ENCODE measurements around the gene MSANTD1.

Gene MSANTD1

DNA sequence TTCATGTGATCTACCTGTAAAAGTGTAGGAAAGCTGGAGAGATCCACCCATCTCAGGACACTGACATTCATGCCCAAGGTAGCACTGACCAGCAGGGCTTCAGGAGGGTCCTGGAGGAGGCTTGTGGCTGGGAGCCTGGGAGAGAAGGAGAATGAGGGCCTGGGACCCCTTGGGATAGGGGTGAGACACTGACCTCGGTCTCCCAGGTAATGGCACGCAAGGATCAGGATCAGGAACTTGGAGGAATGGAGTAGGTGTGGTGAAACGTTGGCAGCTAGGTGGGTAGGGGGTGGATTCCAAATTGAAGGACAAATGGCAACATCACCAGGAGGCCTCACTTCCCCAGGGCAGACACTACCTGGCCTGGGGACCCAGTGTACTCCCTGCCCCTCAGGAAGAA is 31.5 kb downstream of the MSANTD1 start:
- H3K27me3 Mint-ChIP-seq, result peaks cover 27 to 47% of the 10 kb centered on the region in 2 donors
- no peak overlapping the region for H3K27ac Mint-ChIP-seq
- ATAC-seq (replicated peaks) (no peak), DNase-seq (no peak)
- peaks cover 3% of the 10 kb centered on the region for H3K36me3 Mint-ChIP-seq (ENCODE audit: insufficient read depth)
- H3K9me3 Mint-ChIP-seq, result no peaks in the 10 kb centered on the region
- H3K4me1 Mint-ChIP-seq (ENCODE audit: low read depth in 2 of 2), result no peaks in the 10 kb centered on the region
- H3K4me3 Mint-ChIP-seq, result no peak overlapping the region

DNA sequence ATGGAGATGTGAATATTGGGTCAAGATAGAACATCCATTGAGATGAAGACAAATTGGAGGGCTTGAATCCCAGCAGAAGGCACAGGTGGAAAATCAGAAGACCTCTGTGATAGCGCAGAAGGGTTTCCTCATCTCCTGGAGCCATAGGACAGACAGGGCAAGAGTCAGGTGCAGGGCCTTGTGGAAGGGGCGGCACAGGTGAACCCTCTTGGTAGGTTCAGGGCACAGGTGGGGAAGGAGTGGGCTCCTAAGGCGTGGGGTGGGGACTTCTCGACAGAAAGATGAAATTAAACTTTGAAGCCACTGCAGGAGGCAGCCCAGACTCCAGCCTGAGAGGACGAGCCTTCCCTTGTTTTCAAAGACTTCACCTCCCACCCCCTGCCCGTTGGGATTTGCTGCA is 34.5 kb downstream of the MSANTD1 start:
- Mint-ChIP-seq H3K36me3 (ENCODE audit: insufficient read depth) (peaks cover 3% of the 10 kb centered on the region), H3K4me1 (ENCODE audit: low read depth in 2 of 2) (no peaks in the 10 kb centered on the region), H3K4me3 (no peak overlapping the region), H3K27me3 (peaks cover 35 to 59% of the 10 kb centered on the region in 2 donors), H3K27ac (no peak overlapping the region), H3K9me3 (no peaks in the 10 kb centered on the region)
- ATAC-seq (replicated peaks) (no peak), DNase-seq (no peak)

DNA sequence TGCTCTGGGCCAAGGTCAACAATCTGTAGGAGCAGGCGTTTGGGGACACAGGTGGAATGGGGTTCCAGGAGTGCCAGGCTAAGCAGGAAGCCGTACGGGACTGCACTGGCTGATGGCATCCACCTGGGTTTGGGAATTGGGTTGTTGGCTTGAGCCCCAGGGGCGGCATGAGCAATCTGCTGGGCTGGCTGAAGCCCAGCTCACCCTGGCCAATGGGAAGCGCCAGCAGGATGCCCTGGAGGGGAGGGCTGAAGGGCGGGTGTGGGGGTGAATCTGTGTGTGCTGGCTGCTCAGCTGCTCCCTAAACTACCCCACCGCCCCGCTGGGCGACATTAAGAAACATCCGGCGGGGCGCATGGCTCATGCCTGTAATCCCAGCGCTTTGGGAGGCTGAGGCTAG is 35.0 kb downstream of the MSANTD1 start:
- H3K4me3 Mint-ChIP-seq, result no peak overlapping the region
- no peak overlapping the region for H3K27ac Mint-ChIP-seq
- DNase-seq (no peak), ATAC-seq (replicated peaks) (no peak)
- H3K27me3 Mint-ChIP-seq, result peaks cover 35 to 63% of the 10 kb centered on the region in 2 donors
- peaks cover 3% of the 10 kb centered on the region for H3K36me3 Mint-ChIP-seq (ENCODE audit: insufficient read depth)
- H3K9me3 Mint-ChIP-seq, result no peaks in the 10 kb centered on the region
- no peaks in the 10 kb centered on the region for H3K4me1 Mint-ChIP-seq (ENCODE audit: low read depth in 2 of 2)

DNA sequence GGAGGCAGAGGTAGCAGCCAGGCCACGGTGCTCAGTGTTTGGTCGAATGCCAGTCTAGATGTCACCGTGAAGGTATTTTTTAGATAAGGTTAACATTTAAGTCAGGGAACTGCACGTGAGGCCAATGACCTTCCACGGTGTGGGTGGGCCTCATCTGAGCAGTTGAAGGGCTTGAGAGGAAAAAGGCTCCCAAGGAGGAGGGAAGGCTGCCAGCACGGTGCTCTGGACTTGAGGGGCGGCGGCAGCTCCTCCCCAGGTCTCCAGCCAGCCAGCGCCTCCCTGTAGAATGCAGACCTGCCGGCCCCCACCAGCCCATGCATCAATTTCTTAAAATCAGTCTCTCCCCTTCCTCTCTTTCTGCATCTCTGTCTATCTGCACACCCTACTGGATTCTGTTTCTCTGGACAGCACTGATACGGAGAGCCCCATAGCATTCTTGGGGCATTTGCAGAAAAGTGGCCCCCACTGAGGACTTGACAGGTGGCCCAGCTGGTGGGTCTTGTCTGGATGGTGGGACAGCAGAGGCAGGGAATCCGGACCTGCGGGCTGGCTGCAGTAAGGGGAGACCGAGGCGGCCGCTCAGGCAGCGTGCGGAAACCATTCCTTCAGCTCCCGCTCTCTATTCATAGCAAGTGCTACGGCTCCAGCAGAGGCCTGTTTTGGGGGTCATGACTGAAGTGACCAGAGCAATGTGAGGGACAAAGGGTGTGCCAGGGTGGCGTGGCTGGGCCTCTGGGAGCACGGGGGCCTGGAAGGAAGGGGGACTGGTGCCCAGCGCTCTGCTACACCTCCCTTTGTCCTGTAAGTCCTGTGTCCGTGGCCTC is 36.0 kb downstream of the MSANTD1 start:
- H3K36me3 Mint-ChIP-seq (ENCODE audit: insufficient read depth), result no peaks in the 10 kb centered on the region
- H3K27me3 Mint-ChIP-seq, result peaks cover 35 to 71% of the 10 kb centered on the region in 2 donors
- no peak overlapping the region for H3K27ac Mint-ChIP-seq
- no peaks in the 10 kb centered on the region for H3K4me1 Mint-ChIP-seq (ENCODE audit: low read depth in 2 of 2)
- ATAC-seq (replicated peaks), result no peak
- DNase-seq, result no peak
- no peak overlapping the region for H3K4me3 Mint-ChIP-seq
- no peaks in the 10 kb centered on the region for H3K9me3 Mint-ChIP-seq

DNA sequence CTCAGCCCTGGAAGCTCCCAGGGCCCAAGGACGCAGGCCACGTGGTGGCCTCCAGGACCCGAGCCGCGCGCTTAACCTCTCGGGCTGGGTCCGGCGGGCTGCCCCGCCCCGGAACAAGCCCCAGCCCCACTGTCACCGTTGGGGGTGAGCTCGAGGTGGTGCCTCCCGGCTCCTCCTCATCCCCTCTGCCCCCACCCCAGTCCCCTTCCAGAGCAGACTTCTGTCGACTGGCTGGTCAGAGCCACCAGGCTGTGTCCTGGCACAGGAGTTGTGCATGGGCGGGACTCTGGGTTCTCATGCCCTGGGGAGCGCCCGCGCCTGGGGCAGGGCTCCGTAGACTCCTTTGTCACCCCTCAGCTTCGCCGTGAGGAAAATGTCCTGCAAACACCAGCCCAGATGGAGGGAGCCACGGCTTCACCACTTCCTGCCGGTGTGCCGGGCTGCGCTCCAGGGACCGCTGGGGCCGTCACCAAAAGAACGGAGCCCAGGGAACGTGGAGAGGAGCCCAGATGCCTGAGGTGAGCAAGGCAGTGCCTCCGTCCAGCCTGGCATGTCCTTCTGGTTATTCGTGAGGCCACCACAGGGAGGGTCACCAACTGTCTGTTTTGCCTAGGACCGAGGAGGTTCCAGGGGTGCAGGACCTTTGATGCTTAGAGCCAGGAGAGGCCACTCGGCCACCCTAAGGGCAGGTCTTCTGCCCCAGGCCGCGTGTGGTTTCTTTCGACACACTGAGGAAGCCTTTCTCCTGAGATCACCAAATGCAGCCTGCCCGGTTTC is 36.8 kb downstream of the MSANTD1 start:
- peak; percentile 37 for ATAC-seq (replicated peaks)

DNA sequence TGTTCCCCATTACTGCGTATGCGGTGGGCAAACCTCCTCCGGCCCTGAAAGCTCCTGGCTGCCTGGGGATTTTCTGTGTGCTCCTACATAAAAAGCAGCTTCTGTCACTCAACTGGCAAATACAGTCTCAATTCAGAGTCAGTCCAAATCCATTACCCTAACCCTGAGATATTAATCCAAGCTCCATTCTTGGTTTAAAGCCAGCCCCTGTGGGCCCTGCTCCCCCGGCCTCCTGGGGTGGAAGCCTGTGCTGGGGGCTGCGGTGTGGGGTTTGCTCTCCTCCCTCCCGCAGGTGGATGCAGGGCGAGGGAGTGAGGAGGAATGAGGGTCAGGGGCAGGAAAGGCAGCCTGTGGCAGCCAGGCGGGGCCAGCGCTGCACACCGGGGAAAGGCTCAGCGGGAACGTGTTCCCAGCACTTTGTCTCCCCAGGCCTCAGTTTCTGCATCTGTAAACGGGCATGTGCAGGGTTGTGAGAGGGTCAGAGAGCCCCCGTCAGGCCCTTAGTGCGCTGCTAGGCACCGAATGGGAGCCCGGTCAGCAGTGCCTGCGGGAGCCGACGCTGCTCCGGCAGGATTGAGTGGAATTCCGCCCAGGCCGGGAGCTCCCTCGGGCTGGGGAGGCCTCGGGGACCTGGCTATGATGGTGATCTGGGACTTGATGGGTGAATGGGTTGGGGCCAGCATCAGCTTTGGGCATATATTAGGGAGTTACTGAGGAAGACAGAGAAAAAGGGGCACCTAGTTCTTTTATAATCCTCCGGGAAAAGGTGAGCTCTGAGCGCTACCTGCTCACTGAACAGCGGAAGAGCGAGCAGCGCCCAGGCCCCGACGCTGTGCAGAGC is 37.6 kb downstream of the MSANTD1 start:
- Mint-ChIP-seq H3K36me3 (ENCODE audit: insufficient read depth) (no peaks in the 10 kb centered on the region), H3K27me3 (peaks cover 32 to 68% of the 10 kb centered on the region in 2 donors), H3K27ac (no peak overlapping the region)

More for the DNA sequence above, 36.8 kb downstream of the MSANTD1 start:
- H3K4me1 Mint-ChIP-seq (ENCODE audit: low read depth in 2 of 2), result no peaks in the 10 kb centered on the region
- no peaks in the 10 kb centered on the region for H3K9me3 Mint-ChIP-seq
- no peaks in the 10 kb centered on the region for H3K36me3 Mint-ChIP-seq (ENCODE audit: insufficient read depth)
- no peak for DNase-seq
- H3K27me3 Mint-ChIP-seq, result peaks cover 35 to 71% of the 10 kb centered on the region in 2 donors
- no peak overlapping the region for H3K27ac Mint-ChIP-seq
- H3K4me3 Mint-ChIP-seq, result no peak overlapping the region

DNA sequence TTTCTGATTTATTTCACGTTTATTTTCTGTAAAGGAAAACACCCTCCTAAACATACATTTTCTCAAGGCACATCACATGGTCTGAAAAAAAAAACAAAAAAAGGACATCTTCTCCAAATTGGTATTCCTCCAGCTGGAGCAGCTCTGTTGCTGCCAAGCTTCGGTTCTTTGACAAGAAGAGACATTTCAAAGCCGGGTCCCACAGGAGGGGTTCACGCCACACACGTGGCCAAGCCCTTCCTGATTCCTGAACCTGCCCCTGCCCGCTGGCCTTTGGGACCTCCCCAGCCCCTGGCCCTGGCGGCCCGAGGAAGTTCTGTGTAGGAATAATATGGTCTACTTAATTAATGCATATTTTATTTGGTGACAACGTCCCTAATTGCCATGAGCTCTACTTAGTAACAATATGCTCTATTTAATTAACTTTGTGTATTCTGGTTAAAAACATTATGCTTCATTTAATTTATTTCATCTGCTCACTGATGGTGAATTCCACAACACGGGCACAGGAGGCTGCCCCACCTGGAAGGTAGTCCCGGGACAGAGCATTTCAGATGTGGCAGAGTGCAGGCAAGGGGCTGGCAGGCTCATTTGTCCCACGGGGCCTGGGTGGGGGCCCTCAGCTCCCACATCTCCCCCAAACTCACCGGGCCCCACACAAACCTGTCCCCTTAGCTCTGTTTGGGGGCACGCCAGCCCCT is 38.5 kb downstream of the MSANTD1 start:
- peaks cover 28 to 68% of the 10 kb centered on the region in 2 donors for H3K27me3 Mint-ChIP-seq
- ATAC-seq (replicated peaks), result no peak
- H3K36me3 Mint-ChIP-seq (ENCODE audit: insufficient read depth), result peaks cover 3% of the 10 kb centered on the region
- DNase-seq, result no peak
- peaks cover 6 to 7% of the 10 kb centered on the region in 2 donors for H3K4me1 Mint-ChIP-seq (ENCODE audit: low read depth in 2 of 2)
- H3K27ac Mint-ChIP-seq, result no peak overlapping the region
- H3K4me3 Mint-ChIP-seq, result no peak overlapping the region
- H3K9me3 Mint-ChIP-seq, result no peaks in the 10 kb centered on the region

More for the DNA sequence above, 37.6 kb downstream of the MSANTD1 start:
- Mint-ChIP-seq H3K9me3 (no peaks in the 10 kb centered on the region), H3K4me1 (ENCODE audit: low read depth in 2 of 2) (peaks cover 2% of the 10 kb centered on the region in 2 donors), H3K4me3 (no peak overlapping the region)
- DNase-seq (no peak), ATAC-seq (replicated peaks) (no peak)

DNA sequence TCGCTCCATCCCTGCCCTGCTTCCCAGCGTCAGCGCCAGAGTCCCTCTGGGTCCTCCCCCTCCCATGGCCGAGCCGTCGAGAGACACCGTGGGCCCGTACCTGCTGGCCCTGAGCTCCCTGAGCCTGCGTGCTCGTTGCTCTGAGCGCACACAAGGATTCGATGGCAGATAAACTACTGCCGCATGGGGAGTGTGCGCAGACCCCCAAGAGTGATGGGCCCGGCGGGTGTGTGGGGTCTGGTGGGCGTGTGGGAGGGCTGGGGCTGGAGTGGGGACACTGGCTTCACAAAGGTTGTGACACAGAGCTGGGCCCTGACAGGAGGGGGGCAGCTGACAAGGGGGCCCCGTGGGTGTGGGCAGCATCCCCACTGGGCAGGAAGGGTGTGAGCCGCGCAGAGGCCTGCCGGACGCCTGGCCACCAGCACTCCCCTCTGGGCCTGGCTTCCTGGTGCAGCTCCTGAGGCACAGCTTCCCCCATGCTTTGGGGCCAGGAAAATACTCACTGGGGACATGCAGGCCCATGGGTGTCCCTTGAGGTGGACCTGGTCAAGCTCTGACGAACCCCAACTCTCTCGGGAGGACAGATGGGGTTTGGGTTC is 39.1 kb downstream of the MSANTD1 start:
- ATAC-seq (replicated peaks) (no peak), DNase-seq (no peak)
- no peak overlapping the region for H3K4me3 Mint-ChIP-seq
- H3K36me3 Mint-ChIP-seq (ENCODE audit: insufficient read depth), result peaks cover 3% of the 10 kb centered on the region
- H3K9me3 Mint-ChIP-seq, result no peaks in the 10 kb centered on the region
- H3K27ac Mint-ChIP-seq, result no peak overlapping the region
- peaks cover 6 to 7% of the 10 kb centered on the region in 2 donors for H3K4me1 Mint-ChIP-seq (ENCODE audit: low read depth in 2 of 2)
- peaks cover 22 to 62% of the 10 kb centered on the region in 2 donors for H3K27me3 Mint-ChIP-seq

DNA sequence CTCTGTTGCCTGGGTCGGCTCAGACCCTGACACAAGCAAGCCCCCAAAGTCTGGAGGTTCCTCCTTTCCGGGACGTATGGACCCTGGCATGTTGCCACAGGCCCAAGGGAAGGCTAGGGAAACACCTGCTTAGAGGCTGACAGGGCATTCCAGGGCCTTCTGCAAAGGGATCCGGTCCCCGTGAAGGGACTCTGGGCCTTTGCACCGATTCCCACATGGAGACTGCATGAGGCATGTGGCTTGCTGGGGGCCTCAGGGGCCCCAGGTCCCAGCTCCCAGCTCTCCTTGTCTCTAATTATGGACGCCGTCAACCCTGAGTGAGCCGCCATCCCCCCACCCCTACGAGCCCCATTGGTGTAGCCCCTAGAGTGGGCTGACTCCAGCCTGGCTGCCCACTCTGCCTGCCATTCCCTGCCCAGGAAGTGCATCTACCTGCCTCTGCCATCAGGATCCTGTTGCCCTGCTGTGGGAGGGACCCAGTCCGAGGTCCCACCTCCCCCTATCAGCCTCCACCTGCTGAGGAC is 39.7 kb downstream of the MSANTD1 start:
- ATAC-seq (replicated peaks) (no peak), DNase-seq (no peak)
- H3K36me3 Mint-ChIP-seq (ENCODE audit: insufficient read depth), result peaks cover 3% of the 10 kb centered on the region
- H3K9me3 Mint-ChIP-seq, result no peaks in the 10 kb centered on the region
- H3K4me3 Mint-ChIP-seq, result no peak overlapping the region
- H3K27me3 Mint-ChIP-seq, result peaks cover 16 to 56% of the 10 kb centered on the region in 2 donors
- peaks cover 9 to 10% of the 10 kb centered on the region in 2 donors for H3K4me1 Mint-ChIP-seq (ENCODE audit: low read depth in 2 of 2)
- no peak overlapping the region for H3K27ac Mint-ChIP-seq

DNA sequence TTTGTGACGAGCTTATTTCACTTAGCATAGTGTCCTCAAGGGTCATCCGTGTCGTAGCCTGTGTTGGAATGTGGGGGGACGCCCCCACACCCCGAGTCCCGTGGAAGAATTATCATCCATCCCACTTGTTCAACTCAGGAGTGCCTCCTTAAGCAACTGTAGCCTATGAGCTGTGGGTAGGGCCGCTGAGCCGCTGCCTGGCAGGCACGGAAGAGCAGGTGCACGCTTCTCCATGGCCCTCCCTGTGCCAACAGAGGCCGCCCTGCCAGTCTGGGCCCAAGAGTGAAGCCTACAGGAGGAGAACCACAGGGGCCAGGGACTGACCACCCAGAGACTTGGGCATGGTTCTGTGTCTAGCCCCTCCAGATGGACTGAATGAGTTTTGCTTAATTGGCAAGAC is 41.5 kb downstream of the MSANTD1 start:
- H3K9me3 Mint-ChIP-seq, result no peaks in the 10 kb centered on the region
- no peak overlapping the region for H3K4me3 Mint-ChIP-seq
- H3K27ac Mint-ChIP-seq, result no peak overlapping the region
- peaks cover 18% of the 10 kb centered on the region in 2 donors for H3K4me1 Mint-ChIP-seq (ENCODE audit: low read depth in 2 of 2)
- H3K27me3 Mint-ChIP-seq, result peaks cover 8 to 43% of the 10 kb centered on the region in 2 donors
- ATAC-seq (replicated peaks), result no peak
- no peak for DNase-seq
- H3K36me3 Mint-ChIP-seq (ENCODE audit: insufficient read depth), result peaks cover 3% of the 10 kb centered on the region

DNA sequence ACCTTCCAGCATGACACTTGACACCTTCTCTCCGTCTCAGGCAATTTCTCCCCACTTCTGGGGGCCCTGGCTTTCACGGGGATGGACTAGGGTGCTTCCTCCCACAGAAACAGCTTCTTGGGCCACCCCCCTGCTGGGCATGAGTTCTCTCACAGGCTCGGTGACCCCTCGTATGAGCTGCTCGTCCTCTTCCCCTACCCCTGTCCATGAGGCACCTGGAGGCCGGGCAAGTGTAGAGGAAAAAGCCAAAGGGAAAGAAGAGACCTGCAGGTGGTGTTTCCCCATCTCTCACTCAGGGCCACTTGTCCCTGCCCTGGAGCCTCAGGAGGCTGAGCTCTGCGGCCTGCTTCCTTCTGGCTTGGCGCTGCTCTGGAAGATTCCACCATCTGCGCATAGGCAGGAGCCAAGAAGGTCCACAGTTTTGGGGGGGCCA is 41.9 kb downstream of the MSANTD1 start:
- Mint-ChIP-seq H3K4me3 (no peak overlapping the region), H3K27me3 (peaks cover 8 to 41% of the 10 kb centered on the region in 2 donors)
- no peak for DNase-seq

DNA sequence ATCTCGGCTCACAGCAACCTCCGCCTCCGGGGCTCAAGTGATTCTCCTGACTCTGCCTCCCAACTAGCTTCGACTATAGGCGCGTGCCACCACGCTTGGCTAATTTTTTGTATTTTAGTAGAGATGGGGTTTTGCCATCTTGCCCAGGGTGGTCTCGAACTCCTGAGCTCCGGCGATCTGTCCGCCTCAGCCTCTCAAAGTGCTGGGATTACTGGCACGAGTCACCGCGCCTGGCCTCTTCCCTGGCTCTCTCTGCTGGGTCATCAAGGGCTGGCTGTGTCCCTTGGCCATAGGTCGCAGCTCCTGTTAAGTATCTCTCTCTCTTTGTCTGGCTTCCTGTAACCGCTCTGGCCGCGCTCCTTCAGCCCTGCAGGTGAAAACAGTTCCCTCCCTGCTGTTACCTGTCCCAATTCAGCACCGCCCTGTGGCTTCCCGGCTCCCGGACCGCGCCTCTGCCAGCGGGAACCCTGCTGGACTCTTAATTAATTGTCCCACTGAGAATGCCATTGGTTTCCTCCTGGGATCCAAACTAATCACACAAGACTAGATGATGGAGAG is 42.5 kb downstream of the MSANTD1 start:
- H3K27me3 Mint-ChIP-seq, result peaks cover 7 to 35% of the 10 kb centered on the region in 2 donors
- no peak for ATAC-seq (replicated peaks)
- H3K9me3 Mint-ChIP-seq, result no peaks in the 10 kb centered on the region
- peak overlapping the region; percentile 86 to 90 for H3K27ac Mint-ChIP-seq
- H3K4me1 Mint-ChIP-seq (ENCODE audit: low read depth in 2 of 2), result peaks cover 18 to 22% of the 10 kb centered on the region in 2 donors
- peak overlapping the region; percentile 85 to 96 for H3K4me3 Mint-ChIP-seq
- peaks cover 3% of the 10 kb centered on the region for H3K36me3 Mint-ChIP-seq (ENCODE audit: insufficient read depth)
- DNase-seq, result no peak

More for the DNA sequence above, 41.9 kb downstream of the MSANTD1 start:
- Mint-ChIP-seq H3K27ac (no peak overlapping the region), H3K4me1 (ENCODE audit: low read depth in 2 of 2) (peaks cover 18% of the 10 kb centered on the region in 2 donors), H3K9me3 (no peaks in the 10 kb centered on the region), H3K36me3 (ENCODE audit: insufficient read depth) (peaks cover 3% of the 10 kb centered on the region)
- no peak for ATAC-seq (replicated peaks)

Data from effector memory CD8-positive, alpha-beta T cell (primary cell).